ENCODE measurements around the gene EGFLAM. TPM values are rescaled to one million over a fixed set of nuclear protein-coding genes. Genes with fewer than 3 reads are reported as not detected.

The EGFLAM gene
- polyA plus RNA-seq, 1 donor from 2014 or later: not detected

GRCh38 chr5:38420246-38420645, 161.9 kb downstream of the EGFLAM start:
- no peaks in the 10 kb centered on the region for H4K20me1 ChIP-seq (ENCODE audit: insufficient read depth)
- H3K9me2 ChIP-seq (ENCODE audit: insufficient read depth, low read length): no peaks in the 10 kb centered on the region
- H3K27ac ChIP-seq (ENCODE audit: low read length): no peak overlapping the region
- H3K9ac ChIP-seq (ENCODE audit: low read length): no peak overlapping the region
- H3F3A ChIP-seq (ENCODE audit: insufficient read depth, low read length, poor library complexity, severe bottlenecking): no peaks in the 10 kb centered on the region
- H3K36me3 ChIP-seq (ENCODE audit: insufficient read depth, low read length): no peaks in the 10 kb centered on the region
- no peaks in the 10 kb centered on the region for H3K79me2 ChIP-seq (replicated peaks; ENCODE audit: insufficient read depth, low read length)
- TF ChIP-seq EP300 (conservative IDR thresholded peaks at IDR 0.05; ENCODE audit: poor library complexity, severe bottlenecking) (no peak), EZH2 (IDR thresholded peaks at IDR 0.05; ENCODE audit: borderline replicate concordance, insufficient read depth, low read length, poor library complexity, severe bottlenecking) (no peak), POLR2AphosphoS5 (IDR thresholded peaks at IDR 0.05) (no peak), REST (IDR thresholded peaks at IDR 0.05; ENCODE audit: borderline replicate concordance) (no peak)
- H3K27me3 ChIP-seq (ENCODE audit: insufficient read depth, low read depth, low read length): no peaks in the 10 kb centered on the region
- no peak overlapping the region for H3K4me2 ChIP-seq (ENCODE audit: low read length)
- no peaks in the 10 kb centered on the region for H3K9me3 ChIP-seq (ENCODE audit: low read length)
- H3K4me3 ChIP-seq (ENCODE audit: low read length): no peak overlapping the region
- no peak overlapping the region for H2AFZ ChIP-seq (ENCODE audit: low read depth, low read length)

GRCh38 chr5:38420691-38421390, 162.5 kb downstream of the EGFLAM start:
- TF ChIP-seq POLR2AphosphoS5 (IDR thresholded peaks at IDR 0.05) (no peak), EP300 (conservative IDR thresholded peaks at IDR 0.05; ENCODE audit: poor library complexity, severe bottlenecking) (no peak), MXI1 (conservative IDR thresholded peaks at IDR 0.05; ENCODE audit: poor library complexity, severe bottlenecking) (no peak), CTCF (IDR thresholded peaks at IDR 0.05; ENCODE audit: poor library complexity, severe bottlenecking) (peak; percentile 77), RAD21 (conservative IDR thresholded peaks at IDR 0.05) (peak; percentile 70), TAF1 (IDR thresholded peaks at IDR 0.05; ENCODE audit: low read depth) (no peak), SMC3 (conservative IDR thresholded peaks at IDR 0.05; ENCODE audit: poor library complexity) (peak; percentile 75), REST (IDR thresholded peaks at IDR 0.05; ENCODE audit: borderline replicate concordance) (no peak), EZH2 (IDR thresholded peaks at IDR 0.05; ENCODE audit: borderline replicate concordance, insufficient read depth, low read length, poor library complexity, severe bottlenecking) (no peak)
- Histone ChIP-seq H3K9ac (ENCODE audit: low read length) (no peak overlapping the region), H2AFZ (ENCODE audit: low read depth, low read length) (no peak overlapping the region), H3K27ac (ENCODE audit: low read length) (no peak overlapping the region), H3K27me3 (ENCODE audit: insufficient read depth, low read depth, low read length) (no peaks in the 10 kb centered on the region), H3K9me3 (ENCODE audit: low read length) (no peaks in the 10 kb centered on the region), H3K9me2 (ENCODE audit: insufficient read depth, low read length) (no peaks in the 10 kb centered on the region), H3K4me3 (ENCODE audit: low read length) (no peak overlapping the region), H3K4me2 (ENCODE audit: low read length) (no peak overlapping the region), H4K20me1 (ENCODE audit: insufficient read depth) (no peaks in the 10 kb centered on the region), H3K36me3 (ENCODE audit: insufficient read depth, low read length) (no peaks in the 10 kb centered on the region), H3F3A (ENCODE audit: insufficient read depth, low read length, poor library complexity, severe bottlenecking) (no peaks in the 10 kb centered on the region), H3K79me2 (replicated peaks; ENCODE audit: insufficient read depth, low read length) (no peaks in the 10 kb centered on the region)

Data from neural cell (in vitro differentiated cells).